Adipose tissue (tissue), 3 donors: ENCODE results near the gene TMEM174. TPM values are rescaled to one million over a fixed set of nuclear protein-coding genes. Genes with fewer than 3 reads are reported as not detected.
"Not testable (repeated sequence)": the region's sequence is repeated elsewhere in the genome, so short reads cannot be mapped to it uniquely, and the experiment has no call there.

Experiments used
- H3K27ac ChIP-seq: one replicate; pipeline ENCODE4 v1.5.1; 2013; ENCODE audit warnings: low read depth, low read length
- WGBS, 3 donors: extraction: QIAGEN DNeasy Blood & Tissue Kit; methylation state at CpG; one replicate each; pipeline ENCODE4 v1.1.7; 2013; 5-methylcytosine and 5-hydroxymethylcytosine counted together
- polyA plus RNA-seq, 3 donors: library from polyadenylated mRNA; stranded (reverse); fragments of 200-250 nt; gene quantifications; one replicate each; pipeline ENCODE4 v1.2.3, GENCODE V29; 2013
- donor health status: healthy with polysubstance abuse.
- donor health status: Bipolar disorder and iron deficiency.
- donor health status: healthy.

Gene TMEM174
- polyA plus RNA-seq, 3 donors = not detected

DNA sequence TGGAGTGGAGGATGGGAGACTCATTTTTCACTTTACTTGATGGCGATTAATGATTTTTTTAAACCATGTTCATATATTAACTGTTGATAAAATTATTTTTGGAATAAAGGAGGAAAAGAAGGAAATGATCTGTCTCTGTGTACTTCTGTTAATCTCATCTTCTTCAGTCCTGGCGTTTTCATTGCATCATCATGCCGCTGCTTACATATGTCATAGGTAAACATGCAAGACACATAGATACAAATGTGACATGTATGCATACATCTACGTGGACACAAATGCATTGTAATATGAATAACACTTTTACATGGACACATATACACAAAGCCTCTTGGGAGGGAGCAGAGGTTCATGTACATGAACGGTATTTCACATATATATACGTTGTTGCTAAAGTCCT is 10.0 kb downstream of the TMEM174 start:
- H3K27ac ChIP-seq = no peak overlapping the region
- 62 to 76% (median 68%) methylated on average over 6 of the region's 6 CpGs for WGBS, 3 donors

DNA sequence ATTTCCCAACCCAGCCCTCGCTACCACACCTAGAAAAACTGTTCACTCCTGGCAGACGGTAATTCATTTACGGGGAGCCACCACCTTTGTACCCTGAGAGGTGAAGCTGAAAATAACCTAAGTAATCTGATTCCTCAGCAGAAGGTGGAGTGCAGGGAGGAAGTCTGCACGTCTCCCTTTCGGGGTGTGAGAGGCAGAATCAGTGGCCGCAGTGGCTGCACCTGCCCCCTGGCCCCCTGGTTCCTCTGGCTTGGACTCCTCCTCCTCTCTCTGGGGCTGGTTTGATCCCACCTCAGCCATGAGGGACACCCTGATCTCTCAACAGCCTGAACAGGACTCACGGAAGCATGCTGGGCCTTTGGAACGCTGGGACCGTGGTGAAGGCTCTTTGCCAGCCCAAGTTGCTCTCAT is 10.5 kb downstream of the TMEM174 start:
- H3K27ac ChIP-seq = no peak overlapping the region
- 25 to 60% (median 52%) methylated on average over 9 of the region's 9 CpGs for WGBS, 3 donors

DNA sequence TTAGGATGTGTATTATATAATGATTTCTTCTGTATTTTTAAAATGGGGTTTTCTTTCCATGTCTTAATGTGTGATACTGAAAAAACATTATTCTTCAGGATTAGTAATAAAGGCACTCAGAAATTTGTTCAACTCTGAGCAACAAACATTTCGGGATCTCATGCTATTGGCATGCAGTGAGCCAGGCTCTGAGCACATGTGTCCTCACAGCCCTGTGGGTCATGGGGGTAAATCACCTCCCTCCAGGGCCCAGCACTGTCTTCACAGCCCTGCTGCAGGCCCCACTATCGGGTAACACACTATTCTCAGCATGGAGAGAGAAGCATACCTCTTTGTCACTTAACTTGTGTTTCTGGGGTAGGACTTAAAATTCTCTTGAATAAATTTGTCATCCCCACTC is 14.0 kb downstream of the TMEM174 start:
- 81 to 93% (median 86%) methylated on average over 2 of the region's 2 CpGs for WGBS, 3 donors
- H3K27ac ChIP-seq = no peak overlapping the region

DNA sequence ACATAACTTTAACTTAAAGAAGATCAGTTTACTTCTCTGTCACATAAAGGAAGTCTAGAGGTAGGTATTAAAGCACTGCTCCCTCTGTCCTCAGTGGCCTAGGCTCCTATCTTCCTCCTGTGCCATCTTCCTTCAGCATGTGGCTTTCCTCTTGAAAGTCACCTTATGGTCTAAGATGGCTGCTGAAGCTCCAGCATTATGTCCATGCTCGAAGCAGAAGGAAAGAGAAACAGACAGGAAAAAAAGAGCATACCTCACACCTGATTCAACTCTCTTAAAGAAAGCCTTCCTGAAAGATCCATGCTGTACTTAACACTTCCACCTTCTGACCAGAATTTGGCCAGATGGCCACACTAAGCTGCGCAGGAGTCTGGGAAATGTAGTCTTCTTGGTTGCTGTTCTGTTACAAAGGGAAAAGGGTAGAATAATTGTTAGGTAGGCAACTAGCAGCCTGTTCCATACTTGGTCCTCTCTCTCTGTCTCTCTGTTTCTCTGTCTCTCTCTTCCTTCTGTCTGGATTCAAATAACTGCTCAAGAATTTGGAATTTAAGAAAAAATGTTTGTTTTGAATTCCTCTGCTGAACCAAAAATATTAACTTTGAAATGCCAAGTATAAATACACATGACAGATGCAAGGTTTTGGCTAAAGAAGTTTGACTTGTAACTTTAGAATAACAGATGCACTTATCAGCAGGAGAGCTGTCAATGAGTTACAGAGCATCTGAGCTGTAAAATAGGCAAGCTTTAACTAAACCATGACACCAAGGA is 16.0 kb downstream of the TMEM174 start:
- WGBS, 3 donors = 84 to 88% (median 86%) methylated on average over 2 of the region's 2 CpGs
- H3K27ac ChIP-seq = no peak overlapping the region

DNA sequence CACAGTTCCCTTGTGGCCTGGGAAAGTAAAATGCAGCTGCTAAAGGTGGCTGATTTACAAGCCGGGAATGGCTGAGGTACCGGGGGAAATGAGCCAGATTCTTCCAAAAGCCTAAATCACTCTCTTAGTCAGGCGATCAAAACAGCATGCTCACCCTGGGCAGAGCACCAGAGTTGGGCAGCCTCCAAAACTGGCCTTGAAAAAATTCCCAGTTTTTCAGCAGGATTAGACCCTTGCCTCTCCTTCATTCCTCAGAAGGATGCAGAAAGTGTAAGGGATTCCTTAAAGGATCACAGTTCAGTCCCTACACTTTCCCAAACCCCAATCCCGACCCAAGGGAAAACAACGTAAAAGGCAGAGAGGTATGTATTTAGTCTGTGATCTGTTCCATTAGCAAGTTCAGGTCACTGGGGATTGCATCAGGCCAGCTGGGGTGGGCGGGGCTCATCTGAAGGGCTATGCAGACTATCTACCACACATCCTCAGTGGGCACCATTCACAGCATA is 16.9 kb downstream of the TMEM174 start:
- no peak overlapping the region for H3K27ac ChIP-seq
- WGBS, 3 donors = 47 to 53% (median 48%) methylated on average over 6 of the region's 6 CpGs

DNA sequence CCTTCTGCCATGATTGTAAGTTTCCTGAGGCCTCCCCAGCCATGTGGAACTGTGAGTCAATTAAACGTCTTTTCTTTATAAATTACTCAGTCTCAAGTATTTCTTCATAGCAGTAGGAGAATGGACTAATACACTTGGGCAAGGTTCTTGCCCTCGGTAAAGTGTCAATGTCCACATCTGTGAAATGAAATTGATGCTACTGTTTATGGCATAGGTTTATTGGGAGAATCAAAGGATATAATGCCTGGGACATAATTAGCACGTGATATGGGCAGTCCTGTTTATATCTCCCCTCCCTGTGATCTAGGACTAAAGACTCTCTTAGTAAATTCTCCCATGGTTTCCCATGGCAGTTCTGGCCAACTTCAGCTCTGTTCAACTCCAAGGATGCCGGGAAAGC is 19.4 kb downstream of the TMEM174 start:
- 85 to 88% (median 87%) methylated on average over 4 of the region's 4 CpGs for WGBS, 3 donors

DNA sequence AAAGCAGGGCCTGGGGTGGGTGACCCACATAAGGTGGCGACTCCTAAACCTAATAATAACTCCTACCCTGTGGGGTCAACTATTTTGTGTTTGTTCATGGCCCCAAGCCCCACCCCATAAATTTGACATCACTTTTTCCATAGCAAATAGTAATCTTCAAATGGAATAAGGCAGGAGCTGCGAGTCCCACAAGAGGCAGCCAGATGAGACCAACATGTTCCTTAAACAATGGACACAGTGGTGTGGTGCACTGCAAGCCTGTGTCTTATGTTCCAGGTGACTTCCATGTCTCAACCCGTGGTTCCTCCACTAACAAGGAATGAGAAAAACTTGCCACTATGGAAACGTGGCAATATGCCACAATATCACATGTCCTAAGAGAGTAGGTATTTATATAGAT is 20.6 kb downstream of the TMEM174 start:
- no peak overlapping the region for H3K27ac ChIP-seq
- WGBS, 3 donors = 68 to 78% (median 76%) methylated on average over 4 of the region's 4 CpGs

More for the DNA sequence above, 19.4 kb downstream of the TMEM174 start:
- H3K27ac ChIP-seq = no peak overlapping the region

DNA sequence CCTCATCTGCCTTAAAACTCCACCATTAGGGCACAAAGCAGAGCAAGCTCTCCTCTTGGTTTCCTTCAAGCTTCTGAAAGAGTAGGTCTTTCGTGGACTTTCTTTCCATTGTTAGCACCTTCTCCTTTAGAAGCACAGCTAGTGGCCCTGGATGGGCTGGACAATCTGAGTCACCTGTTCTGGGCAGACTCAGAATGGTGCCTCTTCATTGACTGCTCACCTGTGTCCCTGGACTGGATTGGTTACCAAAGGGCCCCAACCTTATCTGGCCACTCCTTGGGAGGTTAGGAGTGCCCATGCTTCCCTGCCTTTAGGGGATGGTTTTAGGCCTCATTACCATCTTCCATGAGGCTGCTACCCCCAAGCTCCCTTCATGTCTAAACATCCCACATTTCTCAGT is 23.2 kb downstream of the TMEM174 start:
- no peak overlapping the region for H3K27ac ChIP-seq
- 85 to 91% (median 86%) methylated on average over 1 of the region's 1 CpG for WGBS, 3 donors

DNA sequence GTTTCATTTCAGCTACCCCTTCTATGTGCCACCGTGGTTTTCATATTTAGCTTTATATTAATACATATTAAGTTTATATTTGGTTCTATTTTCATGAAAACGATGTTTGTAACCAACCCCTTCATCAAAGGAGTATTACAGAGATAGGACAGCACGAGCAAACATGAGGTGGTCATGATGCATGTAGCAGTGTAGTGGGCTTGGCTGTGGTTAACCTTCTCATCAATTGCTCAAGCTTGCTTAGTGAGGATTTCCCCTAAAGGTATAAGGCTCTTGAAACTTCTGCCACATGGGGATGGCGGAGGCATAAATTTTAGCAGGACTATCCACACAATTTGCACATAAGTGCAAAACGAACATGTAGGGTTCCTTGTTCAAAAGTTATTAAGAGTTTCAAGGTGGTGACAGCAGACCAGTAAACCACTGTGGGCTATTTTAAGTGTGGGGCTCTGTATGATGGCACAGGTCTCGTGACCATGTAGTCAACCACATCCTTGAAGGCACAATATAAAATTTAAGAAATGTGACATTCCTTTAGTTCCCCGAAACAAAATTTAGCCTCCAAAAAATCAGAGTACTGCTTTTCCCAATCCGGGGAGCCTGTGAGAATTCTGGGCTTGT is 24.8 kb downstream of the TMEM174 start:
- WGBS, 3 donors = 78 to 82% (median 81%) methylated on average over 8 of the region's 8 CpGs

DNA sequence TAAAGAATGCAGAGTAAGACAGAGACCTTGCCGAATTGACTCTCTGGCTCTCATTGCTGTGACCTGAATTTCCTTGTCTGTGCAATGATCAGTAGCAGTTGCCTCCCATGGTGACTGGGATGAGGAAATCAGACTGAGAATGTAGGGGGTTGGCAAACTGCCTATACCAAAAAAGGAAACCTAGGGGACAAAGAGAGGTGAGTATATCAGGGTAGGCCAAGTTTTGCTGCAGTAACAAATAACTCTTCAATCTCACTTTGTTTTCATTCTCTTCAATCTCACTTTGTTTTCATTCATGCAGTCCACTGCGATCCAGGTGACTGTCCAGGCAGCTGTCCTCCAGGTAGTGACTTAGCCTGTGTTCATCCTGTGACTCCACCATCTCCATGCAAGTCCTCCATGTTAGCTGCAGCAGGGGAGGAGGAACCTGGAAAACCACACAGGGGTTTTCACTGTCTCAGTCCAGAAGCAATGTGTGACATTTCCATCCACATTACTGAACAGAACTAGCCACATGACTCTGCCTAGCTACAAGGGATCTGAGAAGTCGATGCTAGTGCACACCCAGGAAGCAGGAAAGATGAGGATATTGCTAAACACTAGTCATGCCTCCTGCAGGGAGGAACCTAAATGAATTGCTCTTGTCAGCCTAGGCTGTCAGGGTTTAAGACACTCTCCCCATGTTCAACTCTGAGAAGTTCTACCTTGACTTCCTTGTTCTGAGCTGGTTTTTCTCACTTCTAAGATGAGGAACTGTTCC is 26.0 kb downstream of the TMEM174 start:
- WGBS, 3 donors = 74 to 89% (median 80%) methylated on average over 3 of the region's 3 CpGs
- no peak overlapping the region for H3K27ac ChIP-seq

More for the DNA sequence above, 24.8 kb downstream of the TMEM174 start:
- H3K27ac ChIP-seq = no peak overlapping the region

DNA sequence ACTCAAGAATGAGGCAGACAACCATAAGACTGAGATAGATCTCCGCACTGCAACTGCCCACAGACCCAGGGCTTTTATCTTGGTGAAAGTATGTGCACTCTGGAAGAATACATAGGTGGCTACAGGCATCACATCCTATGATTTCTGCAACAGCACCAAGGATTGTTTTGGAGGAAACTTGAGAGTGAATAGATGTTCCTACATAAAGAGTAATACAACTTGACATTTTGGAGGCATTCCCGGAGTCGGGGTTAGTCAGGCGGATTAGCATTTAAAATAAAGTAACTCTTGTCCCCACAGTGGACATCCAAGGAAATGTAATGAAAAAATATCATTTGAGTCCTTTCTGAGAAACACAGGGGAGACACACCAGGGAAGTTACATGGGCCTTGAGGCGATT is 26.7 kb downstream of the TMEM174 start:
- WGBS, 3 donors = 84 to 89% (median 89%) methylated on average over 5 of the region's 5 CpGs
- no peak overlapping the region for H3K27ac ChIP-seq

DNA sequence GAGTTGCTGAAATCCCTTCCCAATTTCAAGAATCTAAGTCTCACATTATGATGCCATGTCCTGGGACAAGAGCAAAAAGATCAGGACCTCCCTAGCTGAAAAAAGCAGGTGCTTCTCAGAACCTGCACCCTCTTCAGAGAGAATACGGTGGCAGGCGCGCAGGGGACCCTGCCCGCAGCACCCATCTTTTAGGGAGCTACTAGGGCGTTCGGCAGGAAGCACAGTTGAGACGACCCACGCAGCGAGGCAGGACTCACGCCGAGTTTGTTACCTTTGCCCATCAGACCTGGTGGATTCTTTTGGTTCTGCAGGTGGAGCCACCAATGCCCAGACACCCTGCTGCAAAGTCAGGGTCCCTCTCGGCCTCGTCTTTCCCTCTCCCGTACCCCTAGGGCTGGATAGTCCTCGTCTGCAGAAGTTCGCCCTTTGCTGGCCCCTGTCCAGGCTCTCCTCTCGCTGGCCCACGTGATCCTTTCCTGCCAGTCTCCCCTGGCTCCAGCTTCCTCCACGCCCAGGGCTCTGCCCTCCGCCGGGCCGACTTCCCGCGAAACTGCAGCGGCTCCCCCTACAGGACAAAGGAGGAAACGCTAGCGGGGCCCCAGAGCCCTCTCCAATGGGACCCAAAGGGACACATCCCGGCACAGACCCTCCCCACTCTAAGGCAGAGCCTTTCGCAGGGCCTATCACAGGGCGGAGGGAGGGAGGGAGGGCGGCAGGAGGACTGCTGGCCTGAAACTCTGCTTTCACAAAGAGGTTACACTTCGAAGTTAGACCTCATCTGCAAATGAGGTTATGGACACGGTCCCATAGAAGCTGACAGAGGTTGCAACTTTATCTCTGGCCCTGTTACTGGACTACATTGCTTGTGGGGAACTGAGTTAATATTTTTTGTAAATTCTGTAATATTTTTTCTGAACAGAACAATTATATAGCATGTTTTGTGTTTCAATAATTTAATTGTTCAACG is 28.8 kb downstream of the TMEM174 start:
- no peak overlapping the region for H3K27ac ChIP-seq
- 27 to 29% (median 27%) methylated on average over 33 to 34 of the region's 34 CpGs for WGBS, 3 donors

DNA sequence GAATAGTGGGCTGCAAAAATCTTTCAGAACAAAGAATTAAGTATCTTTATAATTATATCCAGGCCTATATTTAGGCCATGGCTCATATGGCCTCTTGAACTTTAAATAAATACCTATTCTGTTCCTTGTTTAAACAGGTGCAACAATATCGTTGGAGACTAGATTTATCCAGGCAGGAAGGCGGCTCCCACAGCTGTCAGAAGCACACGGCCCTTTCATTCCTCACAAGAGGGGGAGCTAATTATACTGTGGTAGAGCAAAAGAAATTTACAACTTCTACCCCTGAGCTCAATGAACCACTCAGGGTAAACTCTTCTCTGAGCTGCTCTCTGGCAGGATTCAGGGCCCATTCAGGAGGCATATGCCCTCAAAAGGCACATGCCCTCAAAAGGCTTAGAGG is 31.3 kb downstream of the TMEM174 start:
- no peak overlapping the region for H3K27ac ChIP-seq
- WGBS, 3 donors = 25 to 65% (median 64%) methylated on average over 3 of the region's 3 CpGs

DNA sequence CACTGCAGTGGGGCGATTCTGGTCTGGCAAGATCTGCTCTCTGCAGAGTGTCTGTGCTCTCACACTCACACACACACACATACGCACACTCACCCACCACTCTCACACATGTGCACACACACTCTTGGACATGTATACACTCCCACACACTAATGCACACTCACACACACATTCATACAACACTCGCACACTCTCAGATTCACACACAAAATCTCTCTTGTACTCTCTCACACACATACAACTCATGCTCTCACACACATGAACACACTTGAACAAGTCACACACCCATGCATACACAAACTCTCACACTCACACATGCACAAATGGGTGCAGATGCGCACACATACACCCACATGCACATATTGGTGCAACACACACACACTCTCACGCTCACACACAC is 31.7 kb downstream of the TMEM174 start:
- WGBS, 3 donors = 83 to 94% (median 90%) methylated on average over 5 of the region's 5 CpGs
- no peak overlapping the region for H3K27ac ChIP-seq

DNA sequence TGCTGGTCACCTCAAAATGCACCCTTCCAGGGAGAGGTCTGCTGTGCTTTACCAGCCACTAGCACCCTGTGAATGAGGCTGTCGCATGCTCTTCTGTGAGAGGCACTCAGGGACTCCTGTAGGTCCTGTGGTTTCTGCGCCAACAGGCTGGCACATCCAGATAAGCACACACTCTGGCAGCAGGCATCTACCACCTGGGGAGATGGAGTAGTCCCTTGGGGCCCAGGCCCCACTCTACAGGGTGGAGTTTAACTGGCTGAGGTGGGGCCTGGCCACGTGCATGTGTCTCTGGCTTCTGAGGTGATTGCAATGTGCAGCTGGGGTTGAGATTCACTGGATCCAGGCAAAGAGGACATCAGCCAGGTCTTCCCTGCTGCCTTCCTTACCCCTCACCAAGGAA is 32.3 kb downstream of the TMEM174 start:
- 71 to 83% (median 71%) methylated on average over 3 of the region's 3 CpGs for WGBS, 3 donors
- no peak overlapping the region for H3K27ac ChIP-seq

DNA sequence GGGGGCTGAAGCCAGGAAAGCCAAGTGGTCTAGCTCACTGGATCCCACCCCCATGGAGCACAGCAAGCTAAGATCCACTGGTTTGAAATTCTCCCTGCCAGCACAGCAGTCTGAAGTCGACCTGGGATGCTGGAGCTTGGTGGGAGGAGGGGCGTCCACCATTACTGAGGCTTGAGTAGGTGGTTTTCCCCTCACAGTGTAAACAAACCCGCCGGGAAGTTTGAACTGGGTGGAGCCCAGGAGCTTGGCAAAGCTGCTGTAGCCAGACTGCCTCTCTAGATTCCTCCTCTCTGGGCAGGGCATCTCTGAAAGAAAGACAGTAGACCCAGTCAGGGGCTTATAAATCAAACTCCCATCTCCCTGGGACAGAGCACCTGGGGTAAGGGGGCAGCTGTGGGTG is 34.2 kb downstream of the TMEM174 start:
- 19 to 35% (median 31%) methylated on average over 4 of the region's 4 CpGs for WGBS, 3 donors
- H3K27ac ChIP-seq = not testable (repeated sequence)

DNA sequence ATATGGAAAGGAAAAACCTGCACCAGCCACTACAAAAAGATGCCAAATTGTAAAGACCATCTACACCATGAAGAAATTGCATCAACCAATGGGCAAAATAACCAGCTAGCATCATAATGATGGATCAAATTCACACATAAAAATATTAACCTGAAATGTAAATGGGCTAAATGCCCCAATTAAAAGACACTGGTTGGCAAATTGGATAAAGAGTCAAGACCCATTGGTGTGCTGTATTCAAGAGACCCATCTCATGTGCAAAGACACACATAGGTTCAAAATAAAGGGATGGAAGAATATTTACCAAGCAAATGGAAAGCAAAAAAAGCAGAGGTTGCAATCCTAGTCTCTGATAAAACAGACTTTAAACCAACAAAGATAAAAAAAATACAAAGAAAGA is 36.1 kb downstream of the TMEM174 start:
- not testable (repeated sequence) for H3K27ac ChIP-seq

DNA sequence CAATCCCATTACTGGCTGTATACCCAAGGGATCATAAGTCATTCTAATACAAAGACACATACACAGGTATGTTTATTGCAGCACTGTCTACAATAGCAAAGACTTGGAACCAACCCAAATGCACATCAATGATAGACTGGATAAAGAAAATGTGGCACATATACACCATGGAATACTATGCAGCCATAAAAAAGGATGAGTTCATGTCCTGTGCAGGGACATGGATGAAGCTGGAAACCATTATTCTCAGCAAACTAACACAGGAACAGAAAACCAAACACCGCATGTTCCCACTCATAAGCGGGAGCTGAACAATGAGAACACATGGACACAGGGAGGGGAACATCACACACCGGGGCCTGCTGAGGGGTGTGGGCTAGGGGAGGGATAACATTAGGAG is 39.7 kb downstream of the TMEM174 start:
- not testable (repeated sequence) for H3K27ac ChIP-seq
- WGBS, 3 donors = 93 to 100% (median 93%) methylated on average over 3 of the region's 3 CpGs
